Measurements from ENCODE around the gene CEP104. TPM values are rescaled to one million over a fixed set of nuclear protein-coding genes. Genes with fewer than 3 reads are reported as not detected.

CEP104 gene
- total RNA-seq, 1 experiment from 2014 or later, result 44.1 TPM

DNA sequence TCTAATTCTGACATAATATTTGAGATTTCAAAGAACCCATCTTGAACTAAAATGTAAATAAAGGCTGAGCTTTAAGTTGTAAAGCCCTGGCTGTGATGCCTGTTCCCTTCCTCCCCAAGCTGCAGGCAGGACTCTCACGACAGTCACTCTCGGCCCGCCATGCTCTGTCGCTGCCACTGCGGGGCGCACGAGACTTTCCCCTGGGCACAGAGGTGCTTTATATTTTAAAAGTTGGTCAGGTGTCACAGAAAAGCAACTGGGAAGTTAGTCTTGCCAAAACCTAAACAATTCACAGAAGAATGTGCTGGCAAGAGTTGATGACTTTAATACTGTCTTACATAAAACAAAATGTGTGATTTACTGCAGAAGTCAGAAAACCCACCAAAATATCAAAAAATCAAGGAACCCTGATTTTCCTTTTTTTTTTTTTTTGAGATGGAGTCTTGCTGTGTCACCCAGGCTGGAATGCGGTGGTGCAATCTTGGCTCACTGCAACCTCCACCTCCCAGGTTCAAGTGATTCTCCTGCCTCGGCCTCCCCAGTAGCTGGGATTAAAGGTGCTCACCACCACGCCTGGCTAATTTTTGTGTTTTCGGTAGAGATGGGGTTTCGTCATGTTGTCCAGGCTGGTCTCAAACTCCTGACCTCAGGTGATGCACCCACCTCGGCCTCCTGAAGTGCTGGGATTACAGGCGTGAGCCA is 71.4 kb downstream of the CEP104 start:
- Histone ChIP-seq H3K36me3 (ENCODE audit: control insufficient read depth in 1 of 2, insufficient read depth in 2 of 2, low read length in 2 of 2) (peaks cover 18 to 34% of the 10 kb centered on the region in 2 experiments; a peak in 3 of 4 replicates), H3K27me3 (ENCODE audit: insufficient read depth, low read length) (no peaks in the 10 kb centered on the region), H3K9me2 (ENCODE audit: insufficient read depth) (no peaks in the 10 kb centered on the region), H3K9ac (ENCODE audit: low read length) (no peak overlapping the region), H3K9me3 (ENCODE audit: control insufficient read depth in 1 of 2, insufficient read depth in 1 of 2, low read depth in 1 of 2, low read length in 2 of 2) (no peaks in the 10 kb centered on the region), H2AFZ (ENCODE audit: low read depth, low read length, poor library complexity, severe bottlenecking) (no peak overlapping the region), H3K4me2 (ENCODE audit: low read length) (no peak overlapping the region), H3K4me1 (ENCODE audit: control insufficient read depth in 1 of 2, insufficient read depth in 2 of 2, low read length in 2 of 2) (no peaks in the 10 kb centered on the region), H3K4me3 (replicated peaks in 1 of 2; ENCODE audit: low read depth in 1 of 2, low read length in 2 of 2) (no peak overlapping the region), H3K27ac (ENCODE audit: low read depth, low read length) (no peak overlapping the region; the same call in 1 of the 2 replicates), H3K79me2 (ENCODE audit: insufficient read depth, low read length) (peaks cover 29% of the 10 kb centered on the region), H4K20me1 (ENCODE audit: insufficient read depth) (no peaks in the 10 kb centered on the region)
- TF ChIP-seq CEBPB (IDR thresholded peaks at IDR 0.05; ENCODE audit: low read depth), result no peak
- TF ChIP-seq, protein P1, sequence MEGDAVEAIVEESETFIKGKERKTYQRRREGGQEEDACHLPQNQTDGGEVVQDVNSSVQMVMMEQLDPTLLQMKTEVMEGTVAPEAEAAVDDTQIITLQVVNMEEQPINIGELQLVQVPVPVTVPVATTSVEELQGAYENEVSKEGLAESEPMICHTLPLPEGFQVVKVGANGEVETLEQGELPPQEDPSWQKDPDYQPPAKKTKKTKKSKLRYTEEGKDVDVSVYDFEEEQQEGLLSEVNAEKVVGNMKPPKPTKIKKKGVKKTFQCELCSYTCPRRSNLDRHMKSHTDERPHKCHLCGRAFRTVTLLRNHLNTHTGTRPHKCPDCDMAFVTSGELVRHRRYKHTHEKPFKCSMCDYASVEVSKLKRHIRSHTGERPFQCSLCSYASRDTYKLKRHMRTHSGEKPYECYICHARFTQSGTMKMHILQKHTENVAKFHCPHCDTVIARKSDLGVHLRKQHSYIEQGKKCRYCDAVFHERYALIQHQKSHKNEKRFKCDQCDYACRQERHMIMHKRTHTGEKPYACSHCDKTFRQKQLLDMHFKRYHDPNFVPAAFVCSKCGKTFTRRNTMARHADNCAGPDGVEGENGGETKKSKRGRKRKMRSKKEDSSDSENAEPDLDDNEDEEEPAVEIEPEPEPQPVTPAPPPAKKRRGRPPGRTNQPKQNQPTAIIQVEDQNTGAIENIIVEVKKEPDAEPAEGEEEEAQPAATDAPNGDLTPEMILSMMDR (IDR thresholded peaks at IDR 0.05 in 2 of 3, conservative IDR thresholded peaks at IDR 0.05 in 1 of 3; ENCODE audit: borderline replicate concordance in 1 of 3, insufficient read depth in 1 of 3, low read depth in 2 of 3, low read length in 2 of 3), result peak; percentile 53 to 70 (median 69); a peak in 5 of 6 replicates
- no peak for TF ChIP-seq POLR2A (IDR thresholded peaks at IDR 0.05; ENCODE audit: borderline replicate concordance, extremely low read depth, insufficient read depth, insufficient read length)
- TF ChIP-seq RAD21 (IDR thresholded peaks at IDR 0.05; ENCODE audit: low read depth), result peak; percentile 67
- TF ChIP-seq SP1 (IDR thresholded peaks at IDR 0.05; ENCODE audit: low read depth), result no peak
- intact Hi-C loops (cut with micrococcal nuclease), result loop anchor here (2.0 kb wide), 1 partner anchor 15 kb away; no protein-coding TSS in a partner anchor
- peak; percentile 84 for ATAC-seq
- ChIA-PET POLR2A (no interaction called here), RAD21 (ENCODE audit: low non-redundant PET in 1 of 2, low total read pairs in 2 of 2, uncharacterized antibody in 2 of 2, unreplicated experiment in 2 of 2) (interaction anchor here in 1 of 2 experiments (0.7 kb wide), 1 partner anchor 1500 kb away, joined by 3 read pairs; no protein-coding TSS in a partner anchor), CTCF (interaction anchor here (1.1 to 1.9 kb wide), 3 partner anchors 10 to 332 kb away, joined by 3 to 9 read pairs (median 3); partner anchors contain the start of gene LRRC47)
- DNase-seq (ENCODE audit: low read depth, low spot score), result no peak
- BruUV-seq (replicated peaks), result no TSS peak

GRCh38 chr1:3785045-3785444 is 72.0 kb downstream of the CEP104 start:
- peaks cover 23% of the 10 kb centered on the region for H3K79me2 ChIP-seq (ENCODE audit: insufficient read depth, low read length)
- no peak overlapping the region for H3K4me3 ChIP-seq (replicated peaks in 1 of 2; ENCODE audit: low read depth in 1 of 2, low read length in 2 of 2)
- no peaks in the 10 kb centered on the region for H3K4me1 ChIP-seq (ENCODE audit: control insufficient read depth in 1 of 2, insufficient read depth in 2 of 2, low read length in 2 of 2)
- ChIA-PET POLR2A (no interaction called here), CTCF (interaction anchor here (1.1 to 1.9 kb wide), 3 partner anchors 9 to 332 kb away, joined by 3 to 9 read pairs (median 3); partner anchors contain the start of gene LRRC47), RAD21 (ENCODE audit: low non-redundant PET in 1 of 2, low total read pairs in 2 of 2, uncharacterized antibody in 2 of 2, unreplicated experiment in 2 of 2) (no interaction called here)
- BruUV-seq (replicated peaks), result no TSS peak
- no peak overlapping the region for H2AFZ ChIP-seq (ENCODE audit: low read depth, low read length, poor library complexity, severe bottlenecking)
- H3K36me3 ChIP-seq (ENCODE audit: control insufficient read depth in 1 of 2, insufficient read depth in 2 of 2, low read length in 2 of 2), result peaks cover 23 to 35% of the 10 kb centered on the region in 2 experiments; a peak in 3 of 4 replicates
- intact Hi-C loops (cut with micrococcal nuclease), result loop anchor here (2.0 kb wide), 1 partner anchor 16 kb away; no protein-coding TSS in a partner anchor
- H3K4me2 ChIP-seq (ENCODE audit: low read length), result no peak overlapping the region
- no peak for ATAC-seq
- no peak overlapping the region for H3K27ac ChIP-seq (ENCODE audit: low read depth, low read length)
- no peaks in the 10 kb centered on the region for H3K27me3 ChIP-seq (ENCODE audit: insufficient read depth, low read length)
- H3K9me3 ChIP-seq (ENCODE audit: control insufficient read depth in 1 of 2, insufficient read depth in 1 of 2, low read depth in 1 of 2, low read length in 2 of 2), result no peaks in the 10 kb centered on the region
- DNase-seq (ENCODE audit: low read depth, low spot score), result no peak
- no peaks in the 10 kb centered on the region for H4K20me1 ChIP-seq (ENCODE audit: insufficient read depth)
- no peaks in the 10 kb centered on the region for H3K9me2 ChIP-seq (ENCODE audit: insufficient read depth)
- no peak overlapping the region for H3K9ac ChIP-seq (ENCODE audit: low read length)
- TF ChIP-seq EZH2phosphoT487 (IDR thresholded peaks at IDR 0.05; ENCODE audit: borderline replicate concordance) (no peak), JUND (IDR thresholded peaks at IDR 0.05) (no peak), REST (IDR thresholded peaks at IDR 0.05; ENCODE audit: low read depth) (no peak), EGR1 (IDR thresholded peaks at IDR 0.05; ENCODE audit: low read depth) (no peak), SRF (IDR thresholded peaks at IDR 0.05; ENCODE audit: low read depth) (no peak), RAD21 (IDR thresholded peaks at IDR 0.05; ENCODE audit: low read depth) (no peak), ZFX (IDR thresholded peaks at IDR 0.05) (no peak)
- TF ChIP-seq, protein P1 (IDR thresholded peaks at IDR 0.05 in 2 of 3, conservative IDR thresholded peaks at IDR 0.05 in 1 of 3; ENCODE audit: borderline replicate concordance in 1 of 3, insufficient read depth in 1 of 3, low read depth in 2 of 3, low read length in 2 of 3), result no peak

All from HCT116 (cell line).